SK-N-SH treated with all-trans-retinoic acid at 6 μM for 48 hours (cell line): ENCODE measurements around the gene TTBK2.

Experiments used
- ARNTL ChIP-seq: fragments of 450-650 bp; formaldehyde crosslinking; IDR thresholded peaks from 2 replicates; pipeline ENCODE4 v1.5.0; 2020; ENCODE audit warnings: low read depth, mild to moderate bottlenecking, moderate library complexity, borderline replicate concordance
- CSRNP3 ChIP-seq: fragments of 250-450 bp; sonication (Bioruptor Pico); IDR thresholded peaks from 2 replicates; pipeline ENCODE4 v1.5.1; 2021; ENCODE audit warnings: mild to moderate bottlenecking, moderate library complexity
- ISL1 ChIP-seq: fragments of 250-450 bp; sonication (Bioruptor Pico); IDR thresholded peaks from 2 replicates; pipeline ENCODE4 v2.1.2; 2022; ENCODE audit warnings: mild to moderate bottlenecking, moderate library complexity
- PATZ1 ChIP-seq: fragments of 250-450 bp; sonication (Bioruptor Pico); IDR thresholded peaks from 2 replicates; pipeline ENCODE4 v1.8.0; 2020; ENCODE audit warnings: mild to moderate bottlenecking, moderate library complexity, borderline replicate concordance
- POU6F1 ChIP-seq: fragments of 250-450 bp; sonication (Bioruptor Pico); IDR thresholded peaks from 2 replicates; pipeline ENCODE4 v1.8.0; 2021; ENCODE audit warnings: low read depth, mild to moderate bottlenecking, moderate library complexity, borderline replicate concordance
- PPARA ChIP-seq: fragments of 250-450 bp; sonication (Bioruptor Pico); IDR thresholded peaks from 2 replicates; pipeline ENCODE4 v1.5.0; 2020; ENCODE audit warnings: mild to moderate bottlenecking, borderline replicate concordance
- RARB ChIP-seq: fragments of 250-450 bp; sonication (Bioruptor Pico); IDR thresholded peaks from 2 replicates; pipeline ENCODE4 v1.8.0; 2021; ENCODE audit warnings: mild to moderate bottlenecking, moderate library complexity
- SNAI2 ChIP-seq: fragments of 250-450 bp; sonication (Bioruptor Pico); IDR thresholded peaks from 2 replicates; pipeline ENCODE4 v1.5.0; 2020; ENCODE audit warnings: mild to moderate bottlenecking, moderate library complexity
- ZC3H10 ChIP-seq: fragments of 250-450 bp; sonication (Bioruptor Pico); IDR thresholded peaks from 2 replicates; pipeline ENCODE4 v1.5.1; 2021; ENCODE audit warnings: mild to moderate bottlenecking, moderate library complexity
- ZFP3 ChIP-seq: fragments of 250-450 bp; sonication (Bioruptor Pico); IDR thresholded peaks from 2 replicates; pipeline ENCODE4 v1.5.0; 2020; ENCODE audit warnings: mild to moderate bottlenecking, moderate library complexity
- ZFP30 ChIP-seq: fragments of 450-650 bp; formaldehyde crosslinking; IDR thresholded peaks from 2 replicates; pipeline ENCODE4 v1.5.0; 2022; ENCODE audit warnings: mild to moderate bottlenecking, moderate library complexity

GRCh38 chr15:42720071-42720470 lies 200.5 kb downstream of the TTBK2 start:
- TF ChIP-seq POU6F1 (CRISPR knock-in tag), result no peak
- no peak for TF ChIP-seq ISL1
- no peak for TF ChIP-seq ZFP3
- no peak for TF ChIP-seq ARNTL
- no peak for TF ChIP-seq ZFP30 (CRISPR knock-in tag)
- no peak for TF ChIP-seq CSRNP3
- TF ChIP-seq ZC3H10, result no peak
- TF ChIP-seq PATZ1 (CRISPR knock-in tag), result no peak
- no peak for TF ChIP-seq SNAI2
- no peak for TF ChIP-seq PPARA (CRISPR knock-in tag)
- TF ChIP-seq RARB (CRISPR knock-in tag), result no peak
